Measurements from ENCODE around the gene ACAA1.
"Not testable (repeated sequence)": the region's sequence is repeated elsewhere in the genome, so short reads cannot be mapped to it uniquely, and the experiment has no call there.

Gene ACAA1

DNA sequence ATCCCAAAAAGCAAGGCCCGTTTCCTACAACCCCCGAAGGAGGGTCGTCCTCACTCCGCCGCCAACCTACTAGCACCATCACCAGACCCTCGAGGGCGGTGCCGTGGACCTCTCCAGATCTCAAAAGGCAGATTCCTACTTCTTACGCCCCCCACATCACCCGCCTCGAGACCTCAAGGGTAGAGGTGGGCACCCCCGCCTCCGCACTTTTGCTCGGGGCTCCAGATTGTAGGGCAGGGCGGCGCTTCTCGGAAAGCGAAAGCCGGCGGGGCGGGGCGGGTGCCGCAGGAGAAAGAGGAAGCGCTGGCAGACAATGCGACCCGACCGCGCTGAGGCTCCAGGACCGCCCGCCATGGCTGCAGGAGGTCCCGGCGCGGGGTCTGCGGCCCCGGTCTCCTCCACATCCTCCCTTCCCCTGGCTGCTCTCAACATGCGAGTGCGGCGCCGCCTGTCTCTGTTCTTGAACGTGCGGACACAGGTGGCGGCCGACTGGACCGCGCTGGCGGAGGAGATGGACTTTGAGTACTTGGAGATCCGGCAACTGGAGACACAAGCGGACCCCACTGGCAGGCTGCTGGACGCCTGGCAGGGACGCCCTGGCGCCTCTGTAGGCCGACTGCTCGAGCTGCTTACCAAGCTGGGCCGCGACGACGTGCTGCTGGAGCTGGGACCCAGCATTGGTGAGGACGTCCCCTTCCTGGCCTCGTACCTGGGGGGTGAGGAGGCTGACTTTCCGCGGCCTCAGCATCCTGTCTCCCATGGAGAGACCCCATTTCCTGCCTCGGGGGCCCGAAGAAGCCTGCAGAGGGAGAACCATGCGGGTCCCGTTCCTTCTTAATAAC is 1.6 kb upstream of the ACAA1 start, which contains the start of gene MYD88:
Gene MYD88 (plus strand): TSS at position 313 of the 842 bp plus-strand sequence. CDS start 40 bp downstream, at position 353.
- Histone ChIP-seq H3K36me3 (ENCODE audit: control insufficient read depth, insufficient read depth, low read length) (peaks cover 16% of the 10 kb centered on the region), H3K9ac (ENCODE audit: low read length) (peak within 1 kb of the TSS; percentile 87), H3K4me1 (ENCODE audit: control insufficient read depth, insufficient read depth, low read length) (peaks cover 16% of the 10 kb centered on the region), H3K27me3 (ENCODE audit: control insufficient read depth, insufficient read depth, low read length) (no peaks in the 10 kb centered on the region), H3K4me3 (ENCODE audit: low read length) (peak within 1 kb of the TSS; percentile 93), H3K27ac (ENCODE audit: low read depth, low read length) (peak within 1 kb of the TSS; percentile 92)

DNA sequence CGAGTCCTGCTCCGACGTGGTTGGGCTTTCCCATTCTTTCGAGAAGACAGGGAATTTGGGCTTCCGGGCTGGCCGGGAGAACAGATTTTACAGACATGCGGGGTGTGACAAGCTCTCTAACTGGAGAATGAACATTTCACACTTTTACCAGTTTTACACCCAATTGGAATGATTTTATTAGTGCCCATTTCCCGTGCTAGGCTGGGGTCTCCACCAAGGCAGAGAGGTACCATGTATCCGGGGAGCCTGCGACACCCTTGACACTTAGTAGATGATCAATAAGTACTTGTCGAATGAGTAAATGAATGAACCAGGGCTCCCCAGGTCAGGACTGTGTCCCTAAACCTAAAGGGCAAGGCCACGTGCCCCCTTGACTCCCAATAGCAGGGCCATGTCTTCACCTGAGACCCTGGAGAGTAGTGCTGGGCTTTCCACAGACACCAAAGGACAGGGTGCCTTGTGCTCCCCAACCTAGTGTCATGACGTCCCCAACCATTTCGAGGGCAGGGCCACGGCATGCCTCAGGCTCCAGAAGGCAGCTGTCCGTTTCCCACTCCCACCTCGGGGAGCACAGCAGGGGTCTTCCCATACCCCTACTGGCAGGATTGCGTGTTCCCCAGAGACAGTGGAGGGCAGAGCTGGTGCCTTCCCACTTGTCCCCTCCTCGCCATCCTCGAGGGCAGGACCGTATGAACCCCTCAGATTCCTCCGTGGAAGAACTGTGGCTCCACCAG is 855 bp upstream of the ACAA1 start:
- peaks cover 19% of the 10 kb centered on the region for H3K36me3 ChIP-seq (ENCODE audit: control insufficient read depth, insufficient read depth, low read length)
- peaks cover 16% of the 10 kb centered on the region for H3K4me1 ChIP-seq (ENCODE audit: control insufficient read depth, insufficient read depth, low read length)
- peak overlapping the region; percentile 80 for H3K9ac ChIP-seq (ENCODE audit: low read length)

DNA sequence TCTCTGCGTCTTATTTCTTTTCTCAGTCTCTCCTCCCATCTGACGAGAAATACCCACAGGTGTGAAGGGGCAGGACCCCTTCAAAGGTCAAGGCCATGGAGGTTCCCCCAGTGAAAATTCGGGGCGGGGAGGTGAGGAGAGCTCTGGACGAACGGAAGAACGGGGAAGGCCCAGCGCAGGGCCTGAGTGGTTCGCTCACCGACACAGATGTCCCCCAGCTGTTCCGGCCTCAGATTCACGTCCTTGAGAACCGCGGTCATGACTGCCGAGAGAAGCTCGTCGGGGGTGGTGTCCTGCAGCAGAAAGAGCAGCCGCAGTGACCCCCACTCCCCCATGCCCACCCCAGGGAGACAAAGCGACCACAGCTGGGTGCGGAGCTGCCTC is 542 bp downstream of the ACAA1 start:
- Histone ChIP-seq H3K4me1 (ENCODE audit: control insufficient read depth, insufficient read depth, low read length) (peaks cover 16% of the 10 kb centered on the region), H3K4me3 (ENCODE audit: low read length) (peak overlapping the region; percentile 86), H3K36me3 (ENCODE audit: control insufficient read depth, insufficient read depth, low read length) (peaks cover 21% of the 10 kb centered on the region), H3K27me3 (ENCODE audit: control insufficient read depth, insufficient read depth, low read length) (no peaks in the 10 kb centered on the region), H3K27ac (ENCODE audit: low read depth, low read length) (peak overlapping the region; percentile 79), H3K9ac (ENCODE audit: low read length) (peak overlapping the region; percentile 4)

More for the DNA sequence above, 855 bp upstream of the ACAA1 start:
- Histone ChIP-seq H3K27ac (ENCODE audit: low read depth, low read length) (peak overlapping the region; percentile 92), H3K27me3 (ENCODE audit: control insufficient read depth, insufficient read depth, low read length) (no peaks in the 10 kb centered on the region), H3K4me3 (ENCODE audit: low read length) (peak overlapping the region; percentile 93)

DNA sequence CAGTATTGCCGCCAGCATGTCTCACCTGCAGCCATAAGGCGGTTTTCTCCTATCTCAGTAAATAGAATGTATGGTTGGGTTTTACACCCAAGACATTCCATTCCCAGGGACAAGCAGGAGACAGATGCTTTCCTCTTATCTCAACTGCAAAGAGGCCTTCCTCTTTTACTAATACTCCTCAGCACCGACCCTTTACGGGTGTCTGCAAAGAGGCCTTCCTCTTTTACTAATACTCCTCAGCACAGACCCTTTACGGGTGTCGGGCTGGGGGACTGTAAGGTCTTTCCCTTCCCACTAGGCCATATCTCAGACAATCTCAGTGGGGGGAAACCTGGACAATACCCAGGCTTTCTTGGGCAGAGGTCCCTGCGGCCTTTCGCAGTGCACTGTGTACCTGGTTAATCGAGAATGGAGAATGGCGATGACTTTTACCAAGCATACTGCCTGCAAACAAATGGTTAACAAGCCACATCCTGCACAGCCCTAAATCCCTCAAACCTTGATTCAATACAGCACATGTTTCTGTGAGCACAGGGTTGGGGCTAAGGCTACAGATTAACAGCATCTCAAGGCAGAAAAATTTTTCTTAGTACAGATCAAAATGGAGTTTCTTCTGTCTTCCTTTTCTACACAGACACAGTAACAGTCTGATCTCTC is 1.2 kb downstream of the ACAA1 start:
- not testable (repeated sequence) for H3K27ac ChIP-seq (ENCODE audit: low read depth, low read length)
- peak overlapping the region; percentile 4 for H3K9ac ChIP-seq (ENCODE audit: low read length)
- H3K4me3 ChIP-seq (ENCODE audit: low read length): peak overlapping the region; percentile 86

DNA sequence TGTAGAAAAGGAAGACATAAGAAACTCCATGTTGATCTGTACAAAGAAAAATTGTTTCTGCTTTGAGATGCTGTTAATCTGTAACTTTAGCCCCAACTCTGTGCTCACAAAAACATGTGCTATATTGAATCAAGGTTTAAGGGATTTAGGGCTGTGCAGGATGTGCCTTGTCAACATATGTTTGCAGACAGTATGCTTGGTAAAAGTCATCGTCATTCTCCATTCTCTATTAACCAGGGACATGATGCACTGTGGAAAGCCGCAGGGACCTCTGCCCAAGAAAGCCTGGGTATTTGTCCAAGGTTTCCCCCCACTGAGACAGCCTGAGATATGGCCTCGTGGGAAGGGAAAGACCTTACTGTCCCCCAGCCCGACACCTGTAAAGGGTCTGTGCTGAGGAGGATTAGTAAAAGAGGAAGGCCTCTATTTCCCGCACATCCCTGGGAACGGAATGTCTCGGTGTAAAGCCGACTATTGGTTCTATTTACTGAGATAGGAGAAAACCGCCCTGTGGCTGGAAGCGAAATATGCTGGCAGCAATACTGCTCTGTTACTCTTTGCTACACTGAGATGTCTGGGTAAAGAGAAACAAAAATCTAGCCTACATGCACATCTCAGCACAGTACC is 2.3 kb downstream of the ACAA1 start:
- not testable (repeated sequence) for H3K27me3 ChIP-seq (ENCODE audit: control insufficient read depth, insufficient read depth, low read length); H3K4me3 ChIP-seq (ENCODE audit: low read length); H3K27ac ChIP-seq (ENCODE audit: low read depth, low read length); H3K9ac ChIP-seq (ENCODE audit: low read length)
- H3K4me1 ChIP-seq (ENCODE audit: control insufficient read depth, insufficient read depth, low read length): peaks cover 13% of the 10 kb centered on the region
- H3K36me3 ChIP-seq (ENCODE audit: control insufficient read depth, insufficient read depth, low read length): peaks cover 29% of the 10 kb centered on the region

More for the DNA sequence above, 1.2 kb downstream of the ACAA1 start:
- Histone ChIP-seq H3K36me3 (ENCODE audit: control insufficient read depth, insufficient read depth, low read length) (peaks cover 22% of the 10 kb centered on the region), H3K4me1 (ENCODE audit: control insufficient read depth, insufficient read depth, low read length) (peaks cover 16% of the 10 kb centered on the region)
- H3K27me3 ChIP-seq (ENCODE audit: control insufficient read depth, insufficient read depth, low read length): not testable (repeated sequence)

DNA sequence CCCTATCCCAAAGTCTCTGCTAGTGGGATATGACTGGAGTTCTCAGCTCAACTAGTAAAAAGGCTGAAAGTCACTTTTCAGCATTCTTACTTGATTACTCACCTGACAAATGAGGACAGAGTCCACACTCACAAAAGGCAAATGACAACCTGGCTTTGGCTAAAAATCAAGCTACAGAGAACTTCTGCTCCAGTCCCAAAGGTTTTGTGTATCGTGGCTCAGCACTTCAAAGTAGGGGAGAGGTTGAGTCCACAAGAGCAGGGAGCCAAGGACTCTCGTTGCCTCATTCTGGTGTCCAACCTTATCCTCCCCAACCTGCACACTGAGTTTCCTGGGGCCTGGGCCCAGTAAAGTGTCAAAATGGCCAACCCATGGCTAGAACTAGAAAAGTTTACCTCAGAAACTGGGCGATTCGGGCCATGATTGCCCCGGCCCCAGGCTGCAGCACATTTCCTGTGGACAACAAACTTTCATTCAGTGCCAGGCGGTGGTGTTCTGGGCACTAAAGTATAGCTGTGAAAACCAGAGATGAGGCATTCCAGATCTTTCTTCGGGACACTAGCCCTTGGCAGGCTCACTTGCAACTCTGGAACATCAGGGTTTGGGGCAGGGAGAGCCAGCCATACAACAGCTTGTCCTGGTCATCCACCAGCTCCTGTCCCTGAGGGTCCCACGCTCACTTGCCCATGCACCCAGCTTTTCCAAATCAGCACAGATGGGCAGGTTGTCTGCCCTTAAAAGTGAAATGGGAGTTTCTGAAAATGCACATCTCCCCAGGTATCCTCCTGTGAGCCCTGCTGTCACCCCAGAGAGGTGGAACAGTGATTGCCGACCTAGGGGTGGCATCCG is 3.1 kb downstream of the ACAA1 start:
- Histone ChIP-seq H3K36me3 (ENCODE audit: control insufficient read depth, insufficient read depth, low read length) (peaks cover 37% of the 10 kb centered on the region), H3K4me1 (ENCODE audit: control insufficient read depth, insufficient read depth, low read length) (peaks cover 6% of the 10 kb centered on the region), H3K9ac (ENCODE audit: low read length) (no peak overlapping the region), H3K27ac (ENCODE audit: low read depth, low read length) (no peak overlapping the region), H3K27me3 (ENCODE audit: control insufficient read depth, insufficient read depth, low read length) (no peaks in the 10 kb centered on the region), H3K4me3 (ENCODE audit: low read length) (peak overlapping the region; percentile 1)

DNA sequence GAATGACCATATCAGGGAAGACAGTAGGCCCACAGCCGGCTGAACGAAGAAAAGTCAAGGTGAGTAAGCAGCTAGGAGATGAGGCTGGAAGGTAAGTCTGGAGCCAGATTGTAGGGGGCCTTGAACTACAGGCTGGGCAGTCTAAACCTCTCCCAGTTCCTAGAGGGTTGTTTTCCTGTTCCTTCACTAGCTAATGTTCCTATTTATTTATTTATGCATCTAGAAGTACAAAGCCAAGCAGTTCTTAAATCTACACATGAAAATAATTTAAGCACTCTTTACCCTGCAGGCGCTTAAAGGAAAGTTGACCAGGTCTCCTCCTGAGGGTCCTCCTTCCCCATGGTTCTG is 3.7 kb downstream of the ACAA1 start:
- H3K4me1 ChIP-seq (ENCODE audit: control insufficient read depth, insufficient read depth, low read length): peaks cover 6% of the 10 kb centered on the region
- H3K4me3 ChIP-seq (ENCODE audit: low read length): no peak overlapping the region
- H3K27me3 ChIP-seq (ENCODE audit: control insufficient read depth, insufficient read depth, low read length): no peaks in the 10 kb centered on the region
- H3K36me3 ChIP-seq (ENCODE audit: control insufficient read depth, insufficient read depth, low read length): peaks cover 41% of the 10 kb centered on the region
- no peak overlapping the region for H3K9ac ChIP-seq (ENCODE audit: low read length)
- H3K27ac ChIP-seq (ENCODE audit: low read depth, low read length): no peak overlapping the region

DNA sequence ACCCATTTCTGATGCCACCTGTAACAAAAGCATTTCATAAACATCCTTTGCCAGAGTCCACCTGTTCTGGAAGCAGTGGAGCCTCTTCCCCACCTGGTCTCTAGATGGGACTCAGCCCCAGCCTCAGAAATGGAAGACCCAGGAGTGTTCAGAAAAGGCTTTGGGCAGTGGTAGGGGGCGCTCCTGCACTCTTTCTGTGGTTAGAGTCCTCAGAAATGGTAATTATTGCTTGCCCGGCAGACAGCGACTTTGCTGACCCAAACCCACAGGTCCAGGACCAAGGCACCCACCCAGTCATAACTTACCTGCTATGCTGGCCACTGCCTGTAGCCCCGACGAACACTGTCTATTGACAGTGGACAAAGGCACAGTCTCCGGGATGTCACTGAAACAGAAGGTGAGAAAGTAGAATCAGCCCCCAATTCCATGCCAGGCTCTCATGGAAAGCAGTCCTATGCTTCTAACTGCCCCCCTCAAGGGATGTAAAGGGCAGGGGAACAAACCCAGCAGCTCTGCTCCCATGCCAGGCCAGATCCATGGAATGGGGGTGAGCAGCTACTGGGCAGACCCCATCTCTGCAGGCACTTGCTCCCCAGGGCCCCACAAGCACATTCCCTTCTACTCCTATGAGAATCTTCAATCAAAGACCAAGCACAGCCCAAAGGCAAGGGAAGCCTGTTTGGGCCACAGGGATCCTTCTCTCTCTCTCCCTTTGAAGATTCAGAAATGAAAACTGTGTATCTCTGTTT is 5.1 kb downstream of the ACAA1 start:
- Histone ChIP-seq H3K27me3 (ENCODE audit: control insufficient read depth, insufficient read depth, low read length) (no peaks in the 10 kb centered on the region), H3K27ac (ENCODE audit: low read depth, low read length) (no peak overlapping the region), H3K36me3 (ENCODE audit: control insufficient read depth, insufficient read depth, low read length) (peaks cover 52% of the 10 kb centered on the region), H3K4me3 (ENCODE audit: low read length) (no peak overlapping the region), H3K9ac (ENCODE audit: low read length) (no peak overlapping the region), H3K4me1 (ENCODE audit: control insufficient read depth, insufficient read depth, low read length) (no peaks in the 10 kb centered on the region)

DNA sequence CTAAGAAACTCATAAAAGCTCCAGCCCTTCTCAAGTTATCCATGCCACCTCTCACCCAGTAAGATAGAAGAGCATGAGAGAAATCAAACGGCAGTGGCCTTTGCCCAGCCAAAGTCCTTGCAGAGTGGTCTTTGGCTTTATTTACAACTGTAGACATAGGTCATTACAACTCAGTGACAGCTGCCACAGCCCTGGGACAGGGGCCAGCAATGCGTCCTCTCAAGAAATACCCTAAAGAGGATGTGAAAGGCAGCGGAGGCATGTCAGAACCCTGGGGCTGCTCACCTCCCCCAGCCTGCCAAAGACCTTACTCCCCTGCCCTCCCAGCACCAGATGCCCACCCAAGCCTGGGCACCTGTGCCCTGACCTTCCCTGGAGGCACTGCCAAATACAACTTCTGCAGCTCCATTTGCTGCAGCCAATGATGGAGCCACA is 6.3 kb downstream of the ACAA1 start:
- Histone ChIP-seq H3K27ac (ENCODE audit: low read depth, low read length) (no peak overlapping the region), H3K36me3 (ENCODE audit: control insufficient read depth, insufficient read depth, low read length) (peaks cover 64% of the 10 kb centered on the region), H3K9ac (ENCODE audit: low read length) (no peak overlapping the region), H3K4me3 (ENCODE audit: low read length) (no peak overlapping the region), H3K27me3 (ENCODE audit: control insufficient read depth, insufficient read depth, low read length) (no peaks in the 10 kb centered on the region), H3K4me1 (ENCODE audit: control insufficient read depth, insufficient read depth, low read length) (no peaks in the 10 kb centered on the region)

DNA sequence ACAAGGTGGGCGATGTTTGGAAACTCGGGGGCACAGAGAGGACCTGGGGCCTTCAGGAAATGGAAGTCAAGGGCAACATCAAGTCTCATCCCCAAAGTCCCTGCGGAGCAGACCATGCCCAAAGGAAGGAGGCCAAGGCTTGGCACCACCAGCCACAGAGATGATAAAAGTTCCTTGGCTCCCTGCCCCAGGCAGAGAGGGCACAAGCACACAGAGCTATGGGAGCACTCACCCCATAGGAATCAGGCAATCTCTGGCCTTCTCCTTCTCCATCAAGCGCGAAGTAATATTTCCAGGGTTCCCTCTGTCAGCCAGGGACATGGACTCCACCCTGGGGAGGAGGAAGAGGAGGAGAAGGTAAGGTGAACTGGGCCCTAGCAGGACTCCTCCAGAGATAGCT is 7.9 kb downstream of the ACAA1 start:
- no peak overlapping the region for H3K27ac ChIP-seq (ENCODE audit: low read depth, low read length)
- H3K4me3 ChIP-seq (ENCODE audit: low read length): no peak overlapping the region
- H3K27me3 ChIP-seq (ENCODE audit: control insufficient read depth, insufficient read depth, low read length): no peaks in the 10 kb centered on the region
- H3K9ac ChIP-seq (ENCODE audit: low read length): no peak overlapping the region
- no peaks in the 10 kb centered on the region for H3K4me1 ChIP-seq (ENCODE audit: control insufficient read depth, insufficient read depth, low read length)
- H3K36me3 ChIP-seq (ENCODE audit: control insufficient read depth, insufficient read depth, low read length): peaks cover 72% of the 10 kb centered on the region

DNA sequence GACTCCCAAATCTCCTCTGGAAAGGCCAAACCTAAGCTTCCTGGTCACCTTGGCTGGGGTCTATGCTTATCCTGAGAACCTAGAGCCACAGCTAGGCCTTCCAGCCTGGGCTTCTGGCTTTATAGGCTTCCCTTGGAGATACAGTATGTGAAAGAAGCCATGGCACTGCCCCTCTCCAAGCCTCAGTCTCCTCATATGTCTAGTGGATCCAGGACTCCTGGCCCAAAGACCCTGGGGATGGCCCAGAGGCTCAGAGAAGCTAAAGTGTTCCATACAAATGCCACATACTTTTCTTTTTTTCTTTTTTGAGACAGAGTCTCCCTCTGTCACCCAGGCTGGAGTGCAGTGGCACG is 8.6 kb downstream of the ACAA1 start:
- H3K27me3 ChIP-seq (ENCODE audit: control insufficient read depth, insufficient read depth, low read length): no peaks in the 10 kb centered on the region
- no peak overlapping the region for H3K9ac ChIP-seq (ENCODE audit: low read length)
- no peak overlapping the region for H3K4me3 ChIP-seq (ENCODE audit: low read length)
- no peaks in the 10 kb centered on the region for H3K4me1 ChIP-seq (ENCODE audit: control insufficient read depth, insufficient read depth, low read length)
- peaks cover 68% of the 10 kb centered on the region for H3K36me3 ChIP-seq (ENCODE audit: control insufficient read depth, insufficient read depth, low read length)
- H3K27ac ChIP-seq (ENCODE audit: low read depth, low read length): no peak overlapping the region

All from rectal smooth muscle tissue (tissue), 1 donor.